GM19452 (cell line): ENCODE data around the gene SEC23IP.
"Not testable (repeated sequence)": the region's sequence is repeated elsewhere in the genome, so short reads cannot be mapped to it uniquely, and the experiment has no call there.

ENCODE experiments used
- ATAC-seq: cut with Tn5 transposase; IDR thresholded peaks from one replicate; pipeline ENCODE4 v1.9.1; 2021; ENCODE audit not compliant: unreplicated experiment

Gene SEC23IP

DNA sequence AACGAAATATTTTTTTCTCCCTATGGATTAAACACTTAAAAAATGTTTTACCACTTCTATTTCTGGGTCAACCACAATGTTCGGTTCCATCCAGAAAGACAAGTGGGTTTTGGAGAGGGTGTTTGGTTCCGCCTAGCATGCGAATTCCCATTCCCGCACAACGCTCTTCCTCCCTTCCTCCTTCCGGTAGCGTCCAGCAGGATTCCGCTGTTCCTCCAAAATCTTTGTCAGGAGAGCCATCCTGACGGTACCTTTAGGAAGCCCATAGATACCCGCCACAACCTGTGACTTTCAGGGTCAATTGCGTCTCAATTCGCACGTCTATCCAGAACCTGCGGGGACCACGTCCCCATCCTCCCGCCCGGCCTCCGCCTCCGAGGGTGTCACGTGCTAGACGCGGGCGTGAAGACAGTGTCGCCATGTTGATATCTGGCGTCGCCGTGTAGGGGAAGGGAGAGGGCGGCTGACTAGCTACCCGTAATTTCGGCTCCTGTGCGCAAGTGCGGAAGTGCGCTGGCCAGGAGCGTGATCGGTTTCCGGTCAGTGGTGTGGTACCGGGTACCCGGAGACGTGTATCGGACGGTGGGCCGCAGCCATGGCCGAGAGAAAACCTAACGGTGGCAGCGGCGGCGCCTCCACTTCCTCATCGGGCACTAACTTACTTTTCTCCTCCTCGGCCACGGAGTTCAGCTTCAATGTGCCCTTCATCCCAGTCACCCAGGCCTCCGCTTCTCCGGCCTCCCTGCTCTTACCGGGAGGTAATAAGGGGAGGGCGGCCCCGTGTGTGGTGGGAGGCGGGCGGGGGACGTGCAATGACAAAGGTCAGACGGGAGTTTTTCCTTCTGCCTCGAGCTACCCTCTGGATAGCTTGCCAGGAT, at the start of gene SEC23IP:
Gene SEC23IP, plus strand, starts transcription at position 543 of the 878 bp plus-strand sequence. Its CDS starts 53 bp downstream, at position 596.
- ATAC-seq, result peak; percentile 99

DNA sequence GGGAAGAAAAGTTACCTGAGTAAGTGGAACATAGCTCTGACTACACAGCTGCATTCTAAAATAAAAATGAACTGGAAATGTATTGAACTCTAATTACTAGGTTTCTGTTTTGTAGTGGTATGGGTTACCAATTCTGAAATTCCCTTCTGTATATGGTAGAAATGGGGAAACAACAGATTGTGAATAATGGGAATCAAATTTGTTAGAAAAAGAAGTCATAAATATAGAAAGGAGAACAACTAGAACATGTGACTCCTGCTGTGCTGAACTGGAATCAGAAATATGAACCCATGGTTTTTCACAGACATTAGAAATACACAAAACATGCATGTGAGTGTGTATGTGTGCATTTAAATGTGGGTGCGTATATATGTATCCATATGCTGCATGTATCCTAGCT, 46.9 kb upstream of the SEC23IP start:
- no peak for ATAC-seq

DNA sequence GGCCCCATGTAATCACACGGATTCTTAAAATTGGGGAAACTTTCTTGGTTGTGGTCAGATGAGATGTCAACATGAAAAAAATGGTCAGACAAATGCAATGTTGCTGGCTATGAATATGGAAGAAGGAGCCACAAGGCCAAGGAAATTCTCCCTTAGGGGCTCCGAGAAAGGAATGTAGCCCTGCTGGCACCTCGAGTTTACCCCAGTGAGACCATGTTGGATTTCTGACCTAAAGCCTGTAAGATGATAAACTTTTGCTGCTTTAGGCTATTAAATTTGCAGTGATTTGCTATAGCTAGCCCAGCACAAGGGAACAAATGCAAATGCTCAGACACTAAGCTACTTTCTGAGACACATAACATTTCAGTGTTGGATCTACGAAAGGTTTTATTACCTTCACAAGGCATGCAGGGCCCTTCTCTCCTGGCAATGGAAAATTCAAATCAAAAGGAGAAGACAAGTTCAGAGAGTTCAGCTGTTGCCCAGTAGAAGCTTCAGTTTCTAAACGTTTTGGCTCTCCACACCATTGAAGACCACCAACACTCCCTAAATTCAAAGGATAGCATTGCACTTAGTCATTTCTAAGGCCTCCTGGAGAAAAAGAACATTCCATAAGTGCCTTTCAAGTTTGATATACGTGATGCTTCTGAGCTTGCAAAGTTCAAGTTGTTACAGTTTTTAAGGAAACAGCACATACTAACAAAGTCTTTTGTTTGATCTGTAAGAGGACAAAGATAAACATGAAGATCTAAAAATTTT, 43.3 kb upstream of the SEC23IP start:
- ATAC-seq, result no peak

DNA sequence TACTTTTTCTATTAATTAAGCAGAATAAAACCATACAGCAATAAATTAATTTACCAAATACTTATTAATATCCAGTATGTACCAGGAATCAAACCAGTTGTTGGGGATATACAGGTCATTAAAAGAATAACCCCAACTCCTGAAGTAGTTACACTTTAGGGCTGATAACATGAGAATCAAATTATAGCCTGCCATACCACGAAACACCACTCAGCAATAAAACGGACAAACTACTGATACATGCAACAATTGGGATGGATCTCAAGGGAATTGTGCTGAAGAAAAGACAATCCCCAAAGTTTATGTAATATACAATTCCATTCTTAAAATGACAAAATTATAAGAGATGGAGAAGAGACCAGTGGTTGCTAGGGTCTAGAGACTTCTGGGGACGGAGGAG, 42.6 kb upstream of the SEC23IP start:
- no peak for ATAC-seq

DNA sequence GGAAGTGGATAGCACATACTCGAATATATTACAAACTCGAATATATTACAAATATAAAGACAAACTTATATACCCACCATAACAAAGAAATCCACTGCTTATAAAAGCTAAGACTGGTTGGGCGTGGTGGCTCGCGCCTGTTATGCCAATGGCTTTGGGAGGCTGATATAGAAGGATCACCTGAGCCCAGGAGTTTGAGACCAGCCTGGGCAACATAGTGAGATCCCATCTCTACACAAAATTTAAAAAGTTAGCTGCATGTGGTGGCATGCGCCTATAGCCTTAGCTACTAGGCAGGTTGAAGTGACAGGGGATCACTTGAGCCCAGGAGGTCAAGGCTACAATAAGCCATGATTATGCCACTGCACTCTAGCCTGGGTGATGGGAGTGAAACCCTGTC, 40.3 kb upstream of the SEC23IP start:
- ATAC-seq, result no peak

DNA sequence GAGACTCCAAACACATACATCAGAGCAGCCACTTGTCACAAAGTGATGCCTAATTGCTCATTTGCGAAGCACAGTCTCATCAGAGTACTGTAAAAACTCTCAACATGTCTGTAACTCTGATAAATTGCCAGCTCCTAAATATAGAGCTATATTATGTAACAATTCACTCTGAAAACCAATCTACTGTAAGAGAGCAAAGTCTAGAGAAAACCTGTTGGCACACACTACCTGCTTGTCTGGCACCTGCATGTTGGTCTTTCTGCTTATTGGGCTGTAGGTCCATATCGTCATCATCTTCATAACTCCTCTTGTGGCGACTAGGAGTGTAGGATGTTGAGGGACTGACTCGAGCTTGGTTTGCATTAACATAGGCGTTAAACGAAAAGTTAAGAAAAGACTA, 39.7 kb upstream of the SEC23IP start:
- ATAC-seq, result no peak

DNA sequence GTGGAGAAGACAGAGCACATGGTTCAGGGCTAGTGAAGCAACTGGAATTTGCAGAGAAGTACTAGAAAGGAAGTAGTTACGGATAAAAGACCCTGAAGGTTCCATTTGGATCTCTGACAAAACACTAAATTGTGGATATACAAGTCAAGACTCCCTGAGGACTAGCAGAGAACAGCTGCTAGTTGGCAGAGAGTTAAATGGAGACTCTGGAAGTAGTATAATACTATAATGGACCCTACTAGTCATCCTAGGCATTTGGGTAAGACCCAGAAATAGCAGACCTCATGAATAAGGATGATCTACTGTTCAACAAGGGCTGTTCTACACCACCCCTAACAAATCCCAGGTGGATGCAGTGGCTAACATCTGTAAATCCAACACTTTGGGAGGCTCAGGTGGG, 39.0 kb upstream of the SEC23IP start:
- no peak for ATAC-seq

DNA sequence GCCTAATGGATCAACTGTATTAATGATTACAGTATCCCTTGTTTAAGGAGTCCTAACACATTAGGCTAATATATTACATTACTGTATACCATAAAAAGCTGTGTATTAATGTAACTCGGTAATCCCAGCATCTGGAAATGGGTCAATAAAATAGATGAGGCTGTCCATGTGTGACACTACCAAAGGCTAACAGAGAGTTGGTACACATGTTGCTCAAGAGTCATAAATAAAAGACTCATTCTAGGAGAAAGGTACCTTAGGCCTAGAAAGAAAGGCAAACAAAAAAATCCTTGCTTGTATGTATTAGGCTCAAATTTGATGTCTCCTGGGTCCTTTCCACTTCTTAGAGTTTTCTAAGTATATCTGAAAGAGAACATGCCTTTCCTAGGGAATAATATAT, 34.5 kb upstream of the SEC23IP start:
- ATAC-seq, result no peak

DNA sequence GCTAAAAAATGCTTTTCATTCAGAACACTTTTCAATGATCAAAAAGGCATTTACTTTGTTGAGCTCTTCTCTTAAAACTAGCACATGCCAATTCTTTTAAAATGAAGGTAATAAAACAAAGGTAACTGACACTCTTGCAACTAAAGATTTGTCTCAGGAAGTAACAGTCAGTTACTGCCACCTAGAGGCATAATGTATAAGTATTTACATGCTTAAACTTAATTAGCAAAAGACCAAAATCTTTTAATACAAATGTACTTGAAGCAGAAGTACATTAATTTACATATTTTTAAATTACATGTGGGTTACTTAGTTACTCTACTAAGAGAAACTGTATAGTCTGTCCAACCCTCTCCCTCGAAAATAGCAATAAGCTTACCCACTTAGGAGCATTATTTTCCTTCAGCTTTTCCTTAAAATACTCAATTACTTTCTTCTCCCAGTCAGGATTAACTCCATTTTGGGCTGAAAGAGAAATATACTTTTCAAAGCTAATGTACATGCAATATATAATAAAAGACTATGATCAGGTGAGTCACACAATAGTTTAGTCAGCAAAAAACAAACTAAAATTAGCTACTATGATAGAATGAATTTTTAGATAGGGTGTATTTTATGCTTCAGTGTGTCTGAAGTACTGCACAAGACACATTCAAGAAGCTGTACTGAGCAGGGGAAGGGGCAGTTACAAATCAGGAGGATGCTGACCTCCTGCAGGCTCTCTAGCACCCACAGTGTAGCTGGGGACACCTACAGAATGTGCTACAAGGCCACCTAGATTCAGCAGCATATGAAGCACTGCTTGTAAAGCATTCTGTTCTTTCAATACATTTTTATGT, 32.9 kb upstream of the SEC23IP start:
- ATAC-seq, result no peak

DNA sequence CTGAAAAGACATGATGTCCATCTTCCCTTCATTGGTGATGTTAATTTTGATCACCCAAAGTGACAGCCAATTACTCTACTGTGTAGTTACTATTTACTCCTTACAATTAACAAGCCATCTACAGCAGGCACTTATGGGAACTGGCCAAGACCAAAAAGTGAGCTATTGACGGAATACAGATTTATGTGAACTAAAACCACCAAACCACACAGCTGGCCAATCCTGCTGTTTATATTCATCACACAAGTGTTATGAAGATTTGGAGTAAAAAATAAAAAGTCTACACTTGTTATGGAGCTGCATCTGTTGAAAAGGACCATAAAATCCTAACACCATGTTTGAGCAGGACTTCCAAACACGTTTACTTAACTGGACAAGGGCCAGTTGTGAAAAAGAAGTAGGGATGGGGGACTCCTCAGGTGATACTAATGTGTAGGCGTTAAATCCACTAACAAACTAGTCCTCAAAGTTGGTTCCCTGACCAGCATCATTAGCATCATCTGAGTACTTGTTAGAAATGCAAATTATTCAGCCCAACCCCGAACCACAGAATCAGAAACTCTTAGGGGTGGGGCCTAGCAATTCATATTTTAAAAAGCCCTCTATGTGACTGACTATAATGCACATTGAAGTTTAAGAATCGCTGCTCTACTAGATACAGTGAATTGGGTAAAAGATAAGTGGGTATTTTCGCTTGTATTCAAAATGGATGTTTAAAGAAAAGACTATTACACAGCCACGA, 31.5 kb upstream of the SEC23IP start:
- no peak for ATAC-seq

DNA sequence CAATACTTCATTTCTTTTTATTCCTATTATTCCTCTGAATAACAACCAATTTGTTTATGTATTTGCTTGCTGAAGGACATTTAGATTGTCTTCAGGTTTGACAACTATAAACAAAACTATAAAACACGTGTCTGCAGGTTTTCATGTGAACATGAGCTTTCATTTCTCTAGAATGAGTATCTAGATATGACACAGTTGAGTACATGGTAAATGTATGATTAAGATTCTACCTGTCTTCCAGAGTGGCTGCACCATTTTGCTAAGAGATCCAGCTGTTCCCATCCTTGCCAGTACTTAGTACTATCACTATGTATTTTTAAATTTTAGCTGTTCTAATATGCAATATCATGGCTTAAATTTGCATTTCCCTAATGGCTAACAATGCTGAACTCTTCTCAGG, 30.0 kb upstream of the SEC23IP start:
- ATAC-seq, result no peak

DNA sequence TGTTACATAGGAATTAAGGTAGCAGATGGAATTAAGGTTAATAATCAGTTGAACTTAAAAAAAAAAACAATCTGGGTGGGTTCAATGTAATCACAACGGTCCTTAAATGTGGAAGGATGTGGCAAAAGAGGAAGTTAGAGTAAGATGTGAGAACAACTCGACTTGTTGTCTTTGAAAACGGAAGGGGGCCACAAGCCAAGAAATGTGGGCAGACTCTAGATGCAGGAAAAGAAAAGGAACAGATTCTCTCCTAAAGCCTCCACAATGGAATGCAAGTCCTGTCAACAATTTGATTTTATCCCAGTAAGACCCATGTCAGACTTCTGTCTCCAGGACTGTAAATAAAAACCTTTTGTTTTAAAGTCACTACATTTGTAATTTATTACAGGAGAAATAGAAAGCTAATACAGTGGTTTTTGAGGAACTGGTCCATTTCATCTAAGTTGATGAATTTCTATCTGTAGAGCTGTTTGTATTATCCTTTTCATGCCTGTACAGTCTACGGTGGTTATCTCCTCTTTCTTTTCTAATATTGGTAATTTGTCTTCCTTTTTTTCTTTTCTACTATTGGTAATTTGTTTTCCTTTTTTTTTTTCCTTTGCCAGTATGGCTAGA, 28.5 kb upstream of the SEC23IP start:
- ATAC-seq, result no peak

DNA sequence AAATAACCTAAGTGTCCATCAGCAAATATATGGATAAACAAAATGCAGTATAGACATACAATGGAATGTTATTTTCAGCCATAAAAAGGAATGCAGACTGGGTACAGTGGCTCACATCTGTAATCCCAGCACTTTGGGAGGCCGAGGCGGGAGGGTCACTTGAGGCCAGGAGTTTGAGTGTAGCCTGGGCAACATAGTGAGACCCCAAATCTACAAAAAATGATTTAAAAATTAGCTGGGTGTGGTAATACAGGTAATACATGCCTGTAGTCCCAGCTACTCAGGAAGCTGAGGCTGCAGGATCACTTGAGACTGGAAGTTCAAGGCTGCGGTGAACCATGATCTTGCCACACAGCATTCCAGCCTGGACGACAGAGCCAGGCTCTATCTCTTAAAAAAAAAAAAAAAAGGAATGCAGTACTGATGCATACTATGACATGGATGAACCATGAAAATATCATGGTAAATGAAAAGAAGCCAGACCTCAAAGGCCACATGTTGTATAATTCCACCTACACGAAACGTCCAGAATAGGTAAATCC, 26.8 kb upstream of the SEC23IP start:
- ATAC-seq, result no peak

DNA sequence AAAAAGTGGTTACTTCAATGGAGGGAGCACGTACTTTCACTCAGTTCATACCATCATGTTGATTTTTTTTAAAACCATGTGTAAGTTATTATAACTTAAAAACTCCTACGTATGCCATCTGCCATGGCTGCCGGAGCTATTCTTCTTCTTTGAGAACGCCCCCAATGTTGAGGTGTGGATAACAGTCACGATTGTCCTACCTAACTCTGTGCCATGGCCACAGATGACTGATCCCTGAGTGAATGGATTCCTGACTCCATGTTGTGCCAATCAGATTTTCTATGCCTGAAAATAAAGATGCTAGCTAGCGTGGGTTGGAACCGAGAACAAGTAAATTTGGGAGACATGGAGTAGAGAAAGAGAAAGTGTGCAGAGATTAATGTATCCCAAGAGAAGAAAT, 25.2 kb upstream of the SEC23IP start:
- no peak for ATAC-seq

DNA sequence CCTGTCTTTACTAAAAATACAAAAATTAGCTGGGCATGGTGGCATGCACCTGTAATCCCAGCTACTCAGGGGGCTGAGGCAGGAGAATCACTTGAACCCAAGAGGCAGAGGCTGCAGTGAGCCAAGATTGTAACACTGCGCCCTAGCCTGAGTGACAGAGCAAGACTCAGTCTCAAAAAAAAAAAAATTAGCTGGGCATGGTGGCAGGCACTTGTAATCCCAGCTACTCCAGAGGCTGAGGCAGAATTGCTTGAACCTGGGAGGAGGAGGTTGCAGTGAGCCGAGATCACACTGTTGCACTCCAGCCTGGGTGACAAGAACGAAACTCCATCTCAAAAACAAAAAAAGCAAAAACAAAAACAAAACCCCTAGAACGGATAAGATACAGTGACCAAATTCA, 23.1 kb upstream of the SEC23IP start:
- ATAC-seq, result not testable (repeated sequence)

DNA sequence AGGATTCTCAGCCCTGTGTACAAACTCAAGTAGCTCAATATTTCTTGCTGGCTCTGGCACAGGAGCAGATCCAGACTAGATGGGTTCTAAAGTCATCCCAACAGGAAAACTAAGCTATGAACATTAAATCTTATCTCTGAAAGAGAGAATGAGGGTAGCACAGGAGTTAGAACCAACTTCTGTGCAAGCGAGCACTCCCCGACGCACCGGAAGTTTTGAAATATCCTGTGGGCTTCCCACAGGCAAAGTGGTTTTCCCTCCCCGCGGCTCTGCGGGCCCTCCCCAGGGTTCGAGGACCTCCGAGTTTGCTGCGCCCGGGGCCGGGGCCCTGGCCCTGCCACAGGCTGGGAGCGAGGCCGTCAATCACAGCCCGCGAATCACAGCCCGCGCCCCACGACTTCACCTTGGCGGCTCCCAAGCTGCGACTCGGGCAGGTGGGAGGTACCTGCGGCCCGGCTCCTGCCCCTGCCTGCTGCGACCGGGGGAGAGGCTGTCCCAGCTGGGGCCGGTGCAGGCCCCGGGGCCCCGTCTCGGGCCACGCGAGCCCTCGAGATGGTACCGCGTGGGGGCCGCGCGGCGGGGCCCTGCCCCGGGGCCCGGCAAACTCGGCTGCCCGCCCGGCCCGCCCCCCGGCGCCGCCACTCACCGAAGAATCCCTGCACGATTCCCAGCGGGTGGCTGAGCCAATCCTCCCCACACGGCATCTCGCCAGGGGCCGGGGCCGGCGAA, 20.5 kb upstream of the SEC23IP start:
- peak; percentile 45 for ATAC-seq

DNA sequence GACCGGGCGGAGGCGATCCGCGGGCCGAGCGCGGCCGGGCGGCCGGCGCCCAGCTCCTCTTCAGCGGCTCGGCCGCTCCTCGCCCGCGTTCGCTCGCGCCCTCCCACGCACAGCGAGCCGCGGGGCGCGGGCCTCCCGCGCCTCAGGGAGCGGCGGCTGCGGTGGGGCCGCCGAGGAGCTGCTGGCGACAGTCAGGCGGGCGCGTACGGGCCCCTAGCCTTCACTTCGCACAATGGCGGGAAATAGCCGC, 20.0 kb upstream of the SEC23IP start, which contains the start of gene MCMBP:
Gene MCMBP, minus strand, starts transcription at position 234 of the 250 bp plus-strand sequence. CDS start 259 bp downstream, outside the sequence.
- peak; percentile 26 for ATAC-seq

DNA sequence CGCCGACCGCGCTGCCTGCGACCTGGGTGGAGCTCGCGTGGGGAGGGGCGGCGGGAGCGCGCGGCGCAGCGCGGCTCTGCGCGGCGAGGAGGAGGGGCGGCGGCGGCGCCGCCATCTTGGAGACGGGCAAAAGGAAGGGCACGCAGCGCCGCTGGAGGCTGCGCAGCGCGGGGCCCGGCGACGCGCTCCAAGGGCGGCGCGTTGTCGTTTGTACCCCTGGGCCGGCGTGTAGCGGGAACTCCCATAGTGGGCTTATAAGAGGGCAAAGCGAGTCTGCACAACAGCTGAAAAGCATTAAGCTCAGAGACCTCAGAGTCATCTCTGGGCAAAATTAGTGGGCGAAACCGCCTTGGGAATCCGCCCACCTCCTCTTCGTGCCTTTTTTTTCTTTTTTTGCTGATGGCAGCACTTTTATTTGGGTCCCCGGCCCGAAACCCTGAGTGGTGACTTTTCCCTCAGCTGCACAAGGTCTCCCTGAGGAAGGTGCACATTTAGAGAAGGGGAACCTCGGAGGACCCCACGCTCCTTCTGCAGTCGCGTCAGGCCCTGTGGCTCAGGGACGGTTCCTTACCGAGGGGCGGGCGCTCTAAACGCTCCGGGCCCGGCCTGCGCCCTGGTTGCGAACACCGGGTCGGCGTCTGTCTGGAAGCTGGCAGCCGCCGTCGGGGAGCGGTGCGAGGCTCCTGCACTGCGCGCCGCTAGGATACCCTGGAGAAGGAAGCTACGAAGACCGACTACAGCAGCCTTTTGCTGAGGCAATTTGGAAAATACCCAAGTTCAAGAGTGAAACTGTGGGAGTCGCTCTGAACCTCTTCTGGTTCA, 19.5 kb upstream of the SEC23IP start:
- ATAC-seq, result peak; percentile 93

DNA sequence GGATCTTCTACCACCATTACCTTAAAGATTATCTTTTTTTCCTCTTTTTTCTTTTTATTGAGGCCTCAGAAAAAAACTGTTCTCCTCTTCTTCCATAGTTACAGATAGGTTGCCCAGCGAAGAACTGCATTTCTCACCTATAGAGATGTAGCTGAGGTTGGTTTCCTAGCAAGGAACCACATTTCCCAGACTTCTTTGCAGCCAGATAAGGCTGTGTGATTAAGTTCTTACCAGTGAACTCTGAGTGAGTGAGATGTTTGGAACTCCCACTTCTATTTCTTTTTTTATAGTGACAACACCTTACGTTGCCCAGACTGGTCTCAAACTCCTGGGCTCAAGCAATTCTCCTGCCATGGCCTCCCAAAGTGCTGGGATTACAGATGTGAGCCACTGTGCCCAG, 14.0 kb upstream of the SEC23IP start:
- ATAC-seq, result no peak
